Neural progenitor cell (in vitro differentiated cells): Measurements from ENCODE around the gene AEN.

Experiments
- EZH2 ChIP-seq: fragments of 200-600 bp; sonication (generic); IDR thresholded peaks from 2 replicates; pipeline ENCODE4 v1.6.1; 2017; ENCODE audit warnings: antibody characterized with exemption, mild to moderate bottlenecking, moderate library complexity
- EZH2phosphoT487 ChIP-seq: fragments of 200-600 bp; sonication (generic); IDR thresholded peaks from 2 replicates; pipeline ENCODE4 v1.6.1; 2017; ENCODE audit warnings: antibody characterized with exemption
- TF ChIP-seq, protein P1 (sequence below): fragments of 200-600 bp; sonication (generic); IDR thresholded peaks from 2 replicates; pipeline ENCODE4 v1.5.1; 2017; ENCODE audit warnings: antibody characterized with exemption, mild to moderate bottlenecking

GRCh38 chr15:88654430-88655102 lies 33.4 kb downstream of the AEN start:
- no peak for TF ChIP-seq EZH2
- TF ChIP-seq, protein P1, sequence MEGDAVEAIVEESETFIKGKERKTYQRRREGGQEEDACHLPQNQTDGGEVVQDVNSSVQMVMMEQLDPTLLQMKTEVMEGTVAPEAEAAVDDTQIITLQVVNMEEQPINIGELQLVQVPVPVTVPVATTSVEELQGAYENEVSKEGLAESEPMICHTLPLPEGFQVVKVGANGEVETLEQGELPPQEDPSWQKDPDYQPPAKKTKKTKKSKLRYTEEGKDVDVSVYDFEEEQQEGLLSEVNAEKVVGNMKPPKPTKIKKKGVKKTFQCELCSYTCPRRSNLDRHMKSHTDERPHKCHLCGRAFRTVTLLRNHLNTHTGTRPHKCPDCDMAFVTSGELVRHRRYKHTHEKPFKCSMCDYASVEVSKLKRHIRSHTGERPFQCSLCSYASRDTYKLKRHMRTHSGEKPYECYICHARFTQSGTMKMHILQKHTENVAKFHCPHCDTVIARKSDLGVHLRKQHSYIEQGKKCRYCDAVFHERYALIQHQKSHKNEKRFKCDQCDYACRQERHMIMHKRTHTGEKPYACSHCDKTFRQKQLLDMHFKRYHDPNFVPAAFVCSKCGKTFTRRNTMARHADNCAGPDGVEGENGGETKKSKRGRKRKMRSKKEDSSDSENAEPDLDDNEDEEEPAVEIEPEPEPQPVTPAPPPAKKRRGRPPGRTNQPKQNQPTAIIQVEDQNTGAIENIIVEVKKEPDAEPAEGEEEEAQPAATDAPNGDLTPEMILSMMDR, result no peak
- TF ChIP-seq EZH2phosphoT487, result no peak
